ENCODE results near the gene KAZALD1.

DNA sequence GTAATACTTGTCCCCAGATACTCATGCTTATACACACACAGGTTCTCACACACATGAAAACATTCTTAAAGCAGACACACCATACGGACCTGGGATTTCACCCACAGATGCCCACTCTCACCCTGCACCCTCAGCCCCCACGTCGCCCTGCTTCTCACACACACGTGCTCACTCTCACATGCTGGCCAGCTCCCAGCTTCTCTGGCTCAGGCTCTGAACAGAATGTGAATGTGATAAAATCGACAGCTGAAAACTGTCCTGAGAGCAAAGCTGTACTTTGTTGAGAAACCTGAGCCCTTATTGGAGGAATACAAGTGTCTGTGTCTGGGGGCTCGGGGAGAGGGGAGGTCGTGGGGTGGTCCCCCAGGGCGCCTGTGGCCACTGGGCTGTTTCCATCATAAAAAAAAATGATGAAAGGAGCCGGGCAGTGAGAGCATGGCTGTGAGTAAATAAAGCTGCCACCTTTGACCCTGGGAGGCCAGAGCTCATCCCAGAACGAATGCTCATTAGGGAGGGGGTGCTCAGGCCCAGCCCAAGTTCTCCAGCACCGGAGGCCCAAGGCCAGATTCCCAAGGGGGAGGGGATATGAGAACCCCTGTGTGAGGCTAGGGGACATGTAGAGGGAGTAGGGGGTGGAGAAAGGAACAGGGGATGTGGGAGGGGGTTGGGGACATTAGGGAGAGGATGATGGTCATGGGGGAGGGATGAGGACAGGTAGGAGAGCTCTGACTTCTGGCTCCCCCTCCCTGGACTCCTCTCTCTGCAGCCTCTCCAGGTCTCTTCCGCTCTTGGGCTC is 51.2 kb downstream of the KAZALD1 start:
- TF ChIP-seq, protein P1, sequence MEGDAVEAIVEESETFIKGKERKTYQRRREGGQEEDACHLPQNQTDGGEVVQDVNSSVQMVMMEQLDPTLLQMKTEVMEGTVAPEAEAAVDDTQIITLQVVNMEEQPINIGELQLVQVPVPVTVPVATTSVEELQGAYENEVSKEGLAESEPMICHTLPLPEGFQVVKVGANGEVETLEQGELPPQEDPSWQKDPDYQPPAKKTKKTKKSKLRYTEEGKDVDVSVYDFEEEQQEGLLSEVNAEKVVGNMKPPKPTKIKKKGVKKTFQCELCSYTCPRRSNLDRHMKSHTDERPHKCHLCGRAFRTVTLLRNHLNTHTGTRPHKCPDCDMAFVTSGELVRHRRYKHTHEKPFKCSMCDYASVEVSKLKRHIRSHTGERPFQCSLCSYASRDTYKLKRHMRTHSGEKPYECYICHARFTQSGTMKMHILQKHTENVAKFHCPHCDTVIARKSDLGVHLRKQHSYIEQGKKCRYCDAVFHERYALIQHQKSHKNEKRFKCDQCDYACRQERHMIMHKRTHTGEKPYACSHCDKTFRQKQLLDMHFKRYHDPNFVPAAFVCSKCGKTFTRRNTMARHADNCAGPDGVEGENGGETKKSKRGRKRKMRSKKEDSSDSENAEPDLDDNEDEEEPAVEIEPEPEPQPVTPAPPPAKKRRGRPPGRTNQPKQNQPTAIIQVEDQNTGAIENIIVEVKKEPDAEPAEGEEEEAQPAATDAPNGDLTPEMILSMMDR (IDR thresholded peaks at IDR 0.05), result no peak
- TF ChIP-seq POLR2A (IDR thresholded peaks at IDR 0.05), result no peak
